Esophagus muscularis mucosa (tissue), 4 donors: ENCODE results near the gene CELSR1. TPM values are rescaled to one million over a fixed set of nuclear protein-coding genes. Genes with fewer than 3 reads are reported as not detected.

Experiments
- DNase-seq: peaks from one replicate; pipeline ENCODE4 v3.0.0-alpha.2; 2017; ENCODE audit errors: extremely low spot score
- H3K27ac ChIP-seq, 4 donors: fragments of 200-600 bp; sonication (generic); replicated peaks in 1 of 4; 1 replicate in 3 of 4; 2 replicates in 1 of 4; pipeline ENCODE4 v1.5.1; 2016 to 2019; ENCODE audit warnings: mild to moderate bottlenecking in 1 of 4
- H3K27me3 ChIP-seq, 4 donors: fragments of 200-600 bp; sonication (generic); one replicate each; pipeline versions ENCODE4 v1.5.1 to v1.6.0; 2016 to 2019
- H3K36me3 ChIP-seq, 4 donors: fragments of 200-600 bp; sonication (generic); one replicate each; pipeline ENCODE4 v1.5.1; 2016 to 2019
- H3K4me1 ChIP-seq, 4 donors: fragments of 200-600 bp; sonication (generic); one replicate each; pipeline ENCODE4 v1.5.1; 2016 to 2019
- H3K4me3 ChIP-seq, 4 donors: fragments of 200-600 bp; sonication (generic); 1 replicate in 2 of 4; 2 replicates in 2 of 4; pipeline ENCODE4 v1.5.1; 2016 to 2019; ENCODE audit warnings: mild to moderate bottlenecking in 4 of 4, moderate library complexity in 1 of 4
- H3K9me3 ChIP-seq, 4 donors: fragments of 200-600 bp; sonication (generic); 1 replicate in 3 of 4; 2 replicates in 1 of 4; pipeline ENCODE4 v1.5.1; 2016 to 2019
- EP300 ChIP-seq: sonication (generic); formaldehyde crosslinking; IDR thresholded peaks from one replicate; pipeline ENCODE4 v1.6.1; 2017; ENCODE audit warnings: antibody characterized with exemption
- POLR2A ChIP-seq: fragments of 450-650 bp; IDR thresholded peaks from one replicate; pipeline ENCODE4 v1.6.1; 2017; ENCODE audit warnings: antibody characterized with exemption, moderate library complexity, mild to moderate bottlenecking, low read depth
- POLR2AphosphoS5 ChIP-seq, 2 donors: sonication (generic); formaldehyde crosslinking; IDR thresholded peaks; one replicate each; pipeline ENCODE4 v1.6.1; 2017; ENCODE audit warnings: antibody characterized with exemption in 2 of 2
- WGBS: methylation state at CpG from one replicate; pipeline ENCODE4 v1.1.5; 2018; 5-methylcytosine and 5-hydroxymethylcytosine counted together
- intact Hi-C: fragments of 100-400 bp; cut with DNase I; formaldehyde crosslinking; loops from one replicate; pipeline ENCODE4 v1.15.1; 2023
- total RNA-seq, 4 donors: library from RNA; depleted of rRNA; stranded (reverse); fragments of >200 nt; gene quantifications; one replicate each; pipeline versions ENCODE4 v1.1.0 to v1.2.1, GENCODE V29; 2016
- TF ChIP-seq, protein P1 (sequence below), 3 experiments: fragments of 200-600 bp in 2 of 3; fragments of 450-650 bp in 1 of 3; sonication (generic) in 2 of 3; IDR thresholded peaks; one replicate each; pipeline ENCODE4 v1.5.1; 2017 to 2019; ENCODE audit warnings: antibody characterized with exemption in 3 of 3, mild to moderate bottlenecking in 2 of 3, moderate library complexity in 1 of 3

Gene CELSR1, protein sequence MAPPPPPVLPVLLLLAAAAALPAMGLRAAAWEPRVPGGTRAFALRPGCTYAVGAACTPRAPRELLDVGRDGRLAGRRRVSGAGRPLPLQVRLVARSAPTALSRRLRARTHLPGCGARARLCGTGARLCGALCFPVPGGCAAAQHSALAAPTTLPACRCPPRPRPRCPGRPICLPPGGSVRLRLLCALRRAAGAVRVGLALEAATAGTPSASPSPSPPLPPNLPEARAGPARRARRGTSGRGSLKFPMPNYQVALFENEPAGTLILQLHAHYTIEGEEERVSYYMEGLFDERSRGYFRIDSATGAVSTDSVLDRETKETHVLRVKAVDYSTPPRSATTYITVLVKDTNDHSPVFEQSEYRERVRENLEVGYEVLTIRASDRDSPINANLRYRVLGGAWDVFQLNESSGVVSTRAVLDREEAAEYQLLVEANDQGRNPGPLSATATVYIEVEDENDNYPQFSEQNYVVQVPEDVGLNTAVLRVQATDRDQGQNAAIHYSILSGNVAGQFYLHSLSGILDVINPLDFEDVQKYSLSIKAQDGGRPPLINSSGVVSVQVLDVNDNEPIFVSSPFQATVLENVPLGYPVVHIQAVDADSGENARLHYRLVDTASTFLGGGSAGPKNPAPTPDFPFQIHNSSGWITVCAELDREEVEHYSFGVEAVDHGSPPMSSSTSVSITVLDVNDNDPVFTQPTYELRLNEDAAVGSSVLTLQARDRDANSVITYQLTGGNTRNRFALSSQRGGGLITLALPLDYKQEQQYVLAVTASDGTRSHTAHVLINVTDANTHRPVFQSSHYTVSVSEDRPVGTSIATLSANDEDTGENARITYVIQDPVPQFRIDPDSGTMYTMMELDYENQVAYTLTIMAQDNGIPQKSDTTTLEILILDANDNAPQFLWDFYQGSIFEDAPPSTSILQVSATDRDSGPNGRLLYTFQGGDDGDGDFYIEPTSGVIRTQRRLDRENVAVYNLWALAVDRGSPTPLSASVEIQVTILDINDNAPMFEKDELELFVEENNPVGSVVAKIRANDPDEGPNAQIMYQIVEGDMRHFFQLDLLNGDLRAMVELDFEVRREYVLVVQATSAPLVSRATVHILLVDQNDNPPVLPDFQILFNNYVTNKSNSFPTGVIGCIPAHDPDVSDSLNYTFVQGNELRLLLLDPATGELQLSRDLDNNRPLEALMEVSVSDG (N-terminal part only)
- 1 to 10 TPM; 2.5 to 2.7 (median 2.6) TPM for total RNA-seq

DNA sequence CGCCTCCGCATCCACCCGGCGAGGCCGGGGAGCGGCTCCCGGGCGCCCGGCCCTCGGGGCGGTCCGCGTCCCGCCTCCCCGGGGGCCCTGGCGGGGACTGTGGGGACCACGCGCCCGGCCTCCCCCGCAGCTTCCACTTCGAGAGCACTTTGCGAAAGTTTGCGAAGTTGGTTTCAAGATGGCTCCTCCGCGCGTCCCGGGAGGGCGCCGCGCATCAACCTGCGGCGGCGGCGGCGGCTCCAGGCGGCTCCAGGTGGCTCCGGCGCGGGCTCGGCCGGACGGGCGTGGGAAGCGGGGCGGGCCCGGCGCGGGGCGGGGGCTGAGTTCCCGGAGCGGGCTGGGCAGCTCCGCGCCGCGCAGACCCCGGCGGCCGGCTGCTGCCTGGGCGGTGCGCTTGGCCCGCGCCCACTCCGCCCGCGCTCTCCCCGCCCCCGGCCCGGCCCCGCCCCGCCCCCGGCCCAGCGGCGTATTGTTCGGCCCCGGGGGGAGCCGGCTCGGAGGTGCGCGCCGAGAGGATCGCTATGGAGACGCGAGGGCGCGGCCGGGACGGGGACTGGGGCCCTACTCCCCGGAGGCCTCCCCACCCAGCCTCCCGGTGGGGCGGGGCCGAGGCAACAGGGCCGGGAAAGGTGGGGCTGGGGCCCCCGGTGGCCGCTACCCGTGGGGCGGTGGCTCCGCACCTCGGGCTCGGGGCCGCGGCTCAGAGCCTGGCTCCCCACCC lies at the start of gene CELSR1:
TSS of gene CELSR1 (minus strand) at position 396 of the 721 bp plus-strand sequence. CDS start 450 bp downstream, outside the sequence.
- Histone ChIP-seq H3K27me3 (peaks cover 0 to 54% (median 17%) of the 10 kb centered on the region in 4 donors), H3K27ac (peak within 1 kb of the TSS in 2 of 4 donors; percentile 23 to 34), H3K4me1 (peaks cover 17 to 35% (median 23%) of the 10 kb centered on the region in 4 donors), H3K9me3 (no peaks in the 10 kb centered on the region), H3K36me3 (no peaks in the 10 kb centered on the region), H3K4me3 (peak within 1 kb of the TSS; percentile 48 to 63 (median 52))
- under 1% methylated on average over 53 of the region's 101 CpGs for WGBS
- no peak for TF ChIP-seq EP300
- DNase-seq: no peak
- intact Hi-C loops: no loop called here

DNA sequence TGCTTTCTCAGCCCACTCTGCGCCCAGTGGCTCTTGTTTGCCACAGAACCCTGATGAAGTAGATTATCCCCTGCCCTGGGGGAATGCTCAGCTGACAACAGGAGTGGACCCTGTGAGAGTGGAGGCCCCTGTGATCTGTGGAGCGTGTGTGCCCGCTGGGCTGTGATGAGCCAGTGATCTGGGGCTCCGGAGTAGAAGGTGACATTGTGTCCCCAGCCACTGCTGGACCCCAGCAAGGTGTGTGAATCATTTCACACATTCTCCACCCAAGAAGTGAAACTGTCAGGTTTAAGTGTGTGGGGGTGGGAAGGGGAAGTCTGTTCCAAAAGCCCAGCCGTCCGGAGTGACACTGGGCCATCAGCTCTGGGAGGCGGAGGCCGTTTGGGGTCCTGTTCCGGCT lies 49.6 kb upstream of the CELSR1 start:
- Histone ChIP-seq H3K4me3 (no peak overlapping the region), H3K36me3 (peaks cover 0 to 4% (median 0%) of the 10 kb centered on the region in 4 donors), H3K27me3 (no peaks in the 10 kb centered on the region), H3K9me3 (no peaks in the 10 kb centered on the region), H3K27ac (no peak overlapping the region), H3K4me1 (peaks cover 44 to 74% (median 63%) of the 10 kb centered on the region in 4 donors)
- no peak for DNase-seq
- 89% methylated on average over 8 of the region's 9 CpGs for WGBS
- TF ChIP-seq EP300 (no peak), POLR2AphosphoS5 (IDR thresholded peaks at IDR 0.05) (no peak), POLR2A (no peak)
- TF ChIP-seq, protein P1, sequence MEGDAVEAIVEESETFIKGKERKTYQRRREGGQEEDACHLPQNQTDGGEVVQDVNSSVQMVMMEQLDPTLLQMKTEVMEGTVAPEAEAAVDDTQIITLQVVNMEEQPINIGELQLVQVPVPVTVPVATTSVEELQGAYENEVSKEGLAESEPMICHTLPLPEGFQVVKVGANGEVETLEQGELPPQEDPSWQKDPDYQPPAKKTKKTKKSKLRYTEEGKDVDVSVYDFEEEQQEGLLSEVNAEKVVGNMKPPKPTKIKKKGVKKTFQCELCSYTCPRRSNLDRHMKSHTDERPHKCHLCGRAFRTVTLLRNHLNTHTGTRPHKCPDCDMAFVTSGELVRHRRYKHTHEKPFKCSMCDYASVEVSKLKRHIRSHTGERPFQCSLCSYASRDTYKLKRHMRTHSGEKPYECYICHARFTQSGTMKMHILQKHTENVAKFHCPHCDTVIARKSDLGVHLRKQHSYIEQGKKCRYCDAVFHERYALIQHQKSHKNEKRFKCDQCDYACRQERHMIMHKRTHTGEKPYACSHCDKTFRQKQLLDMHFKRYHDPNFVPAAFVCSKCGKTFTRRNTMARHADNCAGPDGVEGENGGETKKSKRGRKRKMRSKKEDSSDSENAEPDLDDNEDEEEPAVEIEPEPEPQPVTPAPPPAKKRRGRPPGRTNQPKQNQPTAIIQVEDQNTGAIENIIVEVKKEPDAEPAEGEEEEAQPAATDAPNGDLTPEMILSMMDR (IDR thresholded peaks at IDR 0.05): no peak
- intact Hi-C loops: no loop called here

DNA sequence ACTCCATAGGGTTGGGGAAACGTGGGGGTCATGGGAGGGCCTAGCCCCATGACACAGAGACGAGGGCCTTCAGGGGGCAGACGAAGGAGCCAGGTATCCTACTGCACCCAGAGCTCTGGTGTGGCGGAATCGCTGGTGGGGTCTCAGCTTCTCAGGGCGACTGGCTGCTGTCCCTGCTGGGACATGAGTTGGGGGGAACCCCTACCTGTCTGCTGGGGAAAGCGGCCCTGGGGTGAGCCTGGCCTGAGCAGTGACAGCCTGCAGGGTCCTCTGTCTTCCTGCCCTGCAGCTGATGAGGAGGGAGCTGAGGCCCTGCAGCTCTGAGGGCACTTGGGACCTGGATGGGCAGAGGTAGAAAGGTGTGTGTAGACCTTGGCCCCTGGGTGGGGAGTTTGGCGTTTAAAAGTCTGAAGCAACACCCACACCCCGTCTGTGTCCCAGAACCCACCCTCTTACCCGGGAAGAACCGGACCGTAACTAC lies 49.2 kb upstream of the CELSR1 start:
- no peak overlapping the region for H3K4me3 ChIP-seq
- 88% methylated on average over 5 of the region's 12 CpGs for WGBS
- intact Hi-C loops: no loop called here
- no peak for DNase-seq
- TF ChIP-seq POLR2AphosphoS5 (IDR thresholded peaks at IDR 0.05) (no peak), POLR2A (no peak), EP300 (no peak)
- TF ChIP-seq, protein P1 (IDR thresholded peaks at IDR 0.05): no peak
- H3K9me3 ChIP-seq: no peaks in the 10 kb centered on the region
- H3K27me3 ChIP-seq: no peaks in the 10 kb centered on the region
- H3K4me1 ChIP-seq: peaks cover 45 to 75% (median 65%) of the 10 kb centered on the region in 4 donors
- no peak overlapping the region for H3K27ac ChIP-seq
- H3K36me3 ChIP-seq: peaks cover 0 to 4% (median 0%) of the 10 kb centered on the region in 4 donors

DNA sequence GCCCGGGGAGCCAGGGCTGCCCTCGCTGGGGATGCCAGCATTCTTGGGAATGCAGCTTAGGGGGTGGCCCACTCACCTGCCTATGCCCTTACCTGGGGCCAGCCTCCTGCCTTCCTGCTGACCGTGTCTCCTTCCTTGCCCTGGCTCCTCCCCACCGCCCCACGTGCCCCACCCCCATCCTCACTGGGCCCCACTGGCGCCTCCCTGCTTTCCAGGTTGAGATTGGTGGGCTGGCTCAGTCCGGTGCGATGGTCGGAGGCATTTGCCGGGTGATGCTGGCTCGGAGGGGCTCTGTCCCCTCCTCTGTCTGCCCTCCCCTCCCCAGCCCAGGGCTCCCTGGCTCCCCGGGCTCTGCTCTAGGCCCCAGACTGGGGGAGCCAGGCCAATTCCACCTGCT lies 48.7 kb upstream of the CELSR1 start:
- intact Hi-C loops: no loop called here
- TF ChIP-seq EP300 (no peak), POLR2AphosphoS5 (IDR thresholded peaks at IDR 0.05) (no peak), POLR2A (no peak)
- TF ChIP-seq, protein P1 (IDR thresholded peaks at IDR 0.05): no peak
- no peak for DNase-seq

More for the DNA sequence above, 48.7 kb upstream of the CELSR1 start:
- H3K27ac ChIP-seq: no peak overlapping the region
- H3K27me3 ChIP-seq: no peaks in the 10 kb centered on the region
- no peaks in the 10 kb centered on the region for H3K9me3 ChIP-seq
- peaks cover 0 to 4% (median 0%) of the 10 kb centered on the region in 4 donors for H3K36me3 ChIP-seq
- WGBS: 90% methylated on average over 10 of the region's 12 CpGs
- peaks cover 48 to 75% (median 68%) of the 10 kb centered on the region in 4 donors for H3K4me1 ChIP-seq
- H3K4me3 ChIP-seq: no peak overlapping the region
